IMR-90 (cell line): ENCODE data around the gene AAK1. TPM values are rescaled to one million over a fixed set of nuclear protein-coding genes. Genes with fewer than 3 reads are reported as not detected.
A peak's percentile ranks its signal among the peaks of the same experiment; 100 is the strongest.

Experiments
- ATAC-seq: fragments of 200-7000 bp; cut with Tn5 transposase; 2 replicates; pipeline ENCODE4 v1.9.1; 2020; ENCODE audit warnings: low read depth, mild to moderate bottlenecking, moderate library complexity
- BruUV-seq: library from RNA; stranded (reverse); fragments of 400-500 nt; replicated peaks from 2 replicates; lab custom pipeline; 2021; lab: Mats Ljungman, UMichigan
- CTCF ChIA-PET: fragments of 300-600 bp; formaldehyde crosslinking; extraction: SDS; loops from one replicate; lab custom pipeline; 2021; ENCODE audit warnings: antibody characterized with exemption; lab: Yijun Ruan, JAX
- POLR2A ChIA-PET: fragments of 300-600 bp; sonication (Branson Sonifier 250); formaldehyde crosslinking; loops from one replicate; lab custom pipeline; 2022; ENCODE audit warnings: antibody characterized with exemption; ENCODE audit not compliant: unreplicated experiment; lab: Charles Lee
- DNase-seq: peaks from one replicate; pipeline ENCODE4 v3.0.0; 2013
- H2AFZ ChIP-seq: replicated peaks from 2 replicates; pipeline ENCODE3; 2013; ENCODE audit warnings: low read length, mild to moderate bottlenecking; ENCODE audit not compliant: poor library complexity
- H2AK5ac ChIP-seq: 2 replicates; pipeline ENCODE4 v1.6.1; 2013; ENCODE audit warnings: low read depth, low read length, inconsistent platforms
- H2AK9ac ChIP-seq: replicated peaks from 2 replicates; pipeline ENCODE3; 2013; ENCODE audit warnings: mild to moderate bottlenecking, low read depth, low read length, moderate library complexity; ENCODE audit not compliant: poor library complexity
- H2BK120ac ChIP-seq: 2 replicates; pipeline ENCODE4 v1.6.1; 2013; ENCODE audit warnings: low read depth, low read length, inconsistent platforms
- H2BK15ac ChIP-seq: 3 replicates; pipeline ENCODE4 v1.6.1; 2013; ENCODE audit warnings: low read depth, low read length, inconsistent platforms
- H2BK20ac ChIP-seq: 2 replicates; pipeline ENCODE4 v1.6.1; 2013; ENCODE audit warnings: low read depth, mild to moderate bottlenecking, inconsistent platforms, low read length, moderate library complexity
- H2BK5ac ChIP-seq: 2 replicates; pipeline ENCODE4 v1.6.1; 2013; ENCODE audit warnings: mild to moderate bottlenecking, low read depth, low read length, inconsistent platforms; ENCODE audit not compliant: poor library complexity, severe bottlenecking
- H3K14ac ChIP-seq: replicated peaks from 2 replicates; pipeline ENCODE4 v1.6.1; 2013; ENCODE audit warnings: low read depth, low read length, inconsistent platforms
- H3K18ac ChIP-seq: 2 replicates; pipeline ENCODE4 v1.6.1; 2013; ENCODE audit warnings: low read depth, low read length, control low read depth
- H3K23ac ChIP-seq: 2 replicates; pipeline ENCODE4 v1.6.1; 2013; ENCODE audit warnings: low read depth, low read length, inconsistent platforms
- H3K27ac ChIP-seq: 2 replicates; pipeline ENCODE4 v1.5.1; 2013; ENCODE audit warnings: mild to moderate bottlenecking, control low read depth, low read length; ENCODE audit not compliant: insufficient read depth
- H3K27me3 ChIP-seq: 2 replicates; pipeline ENCODE4 v1.6.1; 2013; ENCODE audit warnings: low read length; ENCODE audit not compliant: control insufficient read depth, insufficient read depth
- H3K36me3 ChIP-seq: 2 replicates; pipeline ENCODE4 v1.6.1; 2013; ENCODE audit warnings: low read length, mixed read lengths; ENCODE audit not compliant: control insufficient read depth, insufficient read depth
- H3K4ac ChIP-seq: 2 replicates; pipeline ENCODE4 v1.6.1; 2013; ENCODE audit warnings: low read depth, low read length, inconsistent platforms
- H3K4me1 ChIP-seq: 2 replicates; pipeline ENCODE4 v1.6.1; 2013; ENCODE audit warnings: low read length, mixed read lengths; ENCODE audit not compliant: control insufficient read depth, insufficient read depth
- H3K4me2 ChIP-seq: 2 replicates; pipeline ENCODE4 v1.6.1; 2013; ENCODE audit warnings: low read depth, mild to moderate bottlenecking, control low read depth, low read length, moderate library complexity
- H3K4me3 ChIP-seq: 2 replicates; pipeline ENCODE4 v1.5.1; 2013; ENCODE audit warnings: low read depth, mild to moderate bottlenecking, control low read depth, low read length, moderate library complexity; ENCODE audit not compliant: insufficient read depth
- H3K56ac ChIP-seq: 2 replicates; pipeline ENCODE4 v1.6.1; 2013; ENCODE audit warnings: low read length, inconsistent platforms; ENCODE audit not compliant: insufficient read depth; ENCODE audit errors: extremely low read depth
- H3K79me1 ChIP-seq, 2 experiments: 2 replicates each; pipeline ENCODE4 v1.6.1; 2013; ENCODE audit warnings: low read length in 2 of 2, inconsistent platforms in 1 of 2, low read depth in 1 of 2
- H3K9ac ChIP-seq: 2 replicates; pipeline ENCODE4 v1.6.1; 2013; ENCODE audit warnings: low read depth, low read length, control low read depth
- H3K9me1 ChIP-seq: 2 replicates; pipeline ENCODE4 v1.6.1; 2013; ENCODE audit warnings: low read length, inconsistent platforms; ENCODE audit not compliant: insufficient read depth
- H3K9me3 ChIP-seq: 2 replicates; pipeline ENCODE4 v1.6.1; 2013; ENCODE audit warnings: low read length; ENCODE audit not compliant: control insufficient read depth, insufficient read depth
- H4K20me1 ChIP-seq: 2 replicates; pipeline ENCODE4 v1.6.1; 2013; ENCODE audit warnings: low read length, inconsistent platforms; ENCODE audit not compliant: insufficient read depth
- H4K5ac ChIP-seq: 2 replicates; pipeline ENCODE4 v1.6.1; 2013; ENCODE audit warnings: mild to moderate bottlenecking, low read depth, low read length, control low read depth
- H4K8ac ChIP-seq, 2 experiments: 2 replicates each; pipeline ENCODE4 v1.6.1; 2013; ENCODE audit warnings: low read depth in 2 of 2, low read length in 2 of 2, control low read depth in 1 of 2, inconsistent platforms in 1 of 2
- H4K91ac ChIP-seq: 2 replicates; pipeline ENCODE4 v1.6.1; 2013; ENCODE audit warnings: low read depth, low read length, inconsistent platforms; ENCODE audit not compliant: insufficient read depth
- FOS ChIP-seq: fragments of 150-350 bp; IDR thresholded peaks from 2 replicates; pipeline ENCODE4 v1.6.1; 2016; ENCODE audit warnings: low read depth, low read length
- MAZ ChIP-seq: IDR thresholded peaks from 2 replicates; pipeline ENCODE4 v1.6.1; 2012; ENCODE audit warnings: low read depth, mild to moderate bottlenecking, low read length, improper control_type of control experiment, moderate library complexity, borderline replicate concordance
- NFE2L2 ChIP-seq: fragments of 150-350 bp; IDR thresholded peaks from 2 replicates; pipeline ENCODE4 v1.6.1; 2016; ENCODE audit warnings: low read depth, mild to moderate bottlenecking, low read length
- POLR2A ChIP-seq: IDR thresholded peaks from 2 replicates; pipeline ENCODE4 v1.6.1; 2012; ENCODE audit warnings: mild to moderate bottlenecking, low read depth, low read length
- RCOR1 ChIP-seq: IDR thresholded peaks from 2 replicates; pipeline ENCODE4 v1.6.1; 2012; ENCODE audit warnings: mild to moderate bottlenecking, low read length, improper control_type of control experiment; ENCODE audit not compliant: insufficient replicate concordance
- RFX5 ChIP-seq: IDR thresholded peaks from 2 replicates; pipeline ENCODE4 v1.8.0; 2012; ENCODE audit warnings: low read depth, mild to moderate bottlenecking, low read length, moderate library complexity
- WGBS, 2 experiments: methylation state at CpG; one replicate each; pipeline versions ENCODE4 v1.1.5 to v1.1.7; 2013; ENCODE audit warnings: missing lambda C conversion rate in 2 of 2; ENCODE audit not compliant: insufficient read length in 1 of 2; ENCODE audit errors: extremely low coverage in 2 of 2; 5-methylcytosine and 5-hydroxymethylcytosine counted together
- dilution Hi-C: fragments of 300-500 bp; cut with HindIII; formaldehyde crosslinking; loops from one replicate; pipeline ENCODE4 v1.14.3; 2018; ENCODE audit warnings: low sequenced_read_pairs; ENCODE audit not compliant: unreplicated experiment
- in situ Hi-C: fragments of 300-500 bp; cut with MboI; formaldehyde crosslinking; loops from 3 replicates; pipeline ENCODE4 v1.14.3; 2019; ENCODE audit warnings: low sequenced_read_pairs, inconsistent platforms, mixed read lengths
- intact Hi-C: fragments of 100-400 bp; cut with micrococcal nuclease; formaldehyde crosslinking; loops from 2 replicates; pipeline ENCODE4 v1.10.0; 2022
- polyA plus RNA-seq, 3 experiments: library from polyadenylated mRNA; depleted of rRNA; stranded (reverse); fragments of >200 nt; gene quantifications; 2 replicates each; pipeline ENCODE4 v1.2.3, GENCODE V29; 2012; ENCODE audit warnings: low replicate concordance in 1 of 3
- total RNA-seq: library from RNA; depleted of rRNA; stranded (reverse); fragments of >200 nt; gene quantifications from 2 replicates; pipeline ENCODE4 v1.2.3, GENCODE V29; 2012

The AAK1 gene
- total and polyA plus RNA-seq, 2 of the 4 experiments (the other 2 are of a cell fraction) = 21.9 to 26.5 TPM

GRCh38 chr2:69676146-69676545 is 32.6 kb upstream of the AAK1 start:
- no CpG with 5 or more reads among the region's 1 CpG for WGBS, 2 experiments
- Histone ChIP-seq H3K79me1 (no peaks in the 10 kb centered on the region), H2BK5ac (no peak overlapping the region), H2AFZ (no peak overlapping the region), H3K27me3 (no peaks in the 10 kb centered on the region), H3K56ac (no peak overlapping the region), H3K4me3 (no peak overlapping the region), H4K8ac (no peak overlapping the region), H3K4me2 (no peak overlapping the region), H2BK120ac (no peak overlapping the region), H2BK15ac (no peak overlapping the region), H3K9me3 (no peaks in the 10 kb centered on the region), H3K14ac (no peak overlapping the region), H3K4me1 (no peaks in the 10 kb centered on the region), H3K23ac (no peak overlapping the region), H3K4ac (no peak overlapping the region), H4K20me1 (no peaks in the 10 kb centered on the region), H2BK20ac (no peak overlapping the region), H4K91ac (no peak overlapping the region), H4K5ac (no peak overlapping the region), H3K36me3 (no peaks in the 10 kb centered on the region), H3K9me1 (no peaks in the 10 kb centered on the region), H2AK5ac (no peak overlapping the region), H3K9ac (no peak overlapping the region), H2AK9ac (no peak overlapping the region), H3K27ac (no peak overlapping the region), H3K18ac (peak overlapping the region; percentile 52; the same call in 1 of the 2 replicates)
- ATAC-seq (no peak), DNase-seq (no peak)
- intact Hi-C loops = no loop called here
- CTCF ChIA-PET = no interaction called here
- dilution Hi-C loops = no loop called here
- no TSS peak for BruUV-seq
- in situ Hi-C loops = no loop called here
- POLR2A ChIA-PET = no interaction called here
- TF ChIP-seq MAZ = no peak
- no peak for TF ChIP-seq NFE2L2
- TF ChIP-seq POLR2A = no peak
- no peak for TF ChIP-seq RFX5
- no peak for TF ChIP-seq RCOR1
- no peak for TF ChIP-seq FOS
